GM21447 (cell line): ENCODE results near the gene PARD3B.

Experiments
- ATAC-seq: cut with Tn5 transposase; IDR thresholded peaks from one replicate; pipeline ENCODE4 v1.9.1; 2021; ENCODE audit not compliant: unreplicated experiment

PARD3B gene

DNA sequence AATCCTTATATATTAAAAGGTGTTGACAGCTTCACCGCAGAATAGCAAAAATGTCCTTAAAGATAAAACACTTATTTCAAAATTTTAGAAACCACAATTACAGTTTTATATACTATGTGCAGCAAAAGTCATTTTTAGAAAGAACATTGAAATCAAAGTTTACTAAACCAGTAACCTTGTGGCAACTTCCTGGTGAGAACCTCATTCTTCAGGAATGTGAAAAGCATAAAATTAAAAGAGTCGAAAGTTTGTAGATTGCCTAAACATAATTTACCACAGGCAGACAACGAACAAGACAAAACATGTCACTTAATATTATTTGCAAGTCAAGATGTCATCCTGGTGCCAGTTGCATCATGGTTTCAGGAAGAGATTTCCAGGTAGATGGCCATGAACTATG lies 1028.7 kb downstream of the PARD3B start:
- no peak for ATAC-seq

DNA sequence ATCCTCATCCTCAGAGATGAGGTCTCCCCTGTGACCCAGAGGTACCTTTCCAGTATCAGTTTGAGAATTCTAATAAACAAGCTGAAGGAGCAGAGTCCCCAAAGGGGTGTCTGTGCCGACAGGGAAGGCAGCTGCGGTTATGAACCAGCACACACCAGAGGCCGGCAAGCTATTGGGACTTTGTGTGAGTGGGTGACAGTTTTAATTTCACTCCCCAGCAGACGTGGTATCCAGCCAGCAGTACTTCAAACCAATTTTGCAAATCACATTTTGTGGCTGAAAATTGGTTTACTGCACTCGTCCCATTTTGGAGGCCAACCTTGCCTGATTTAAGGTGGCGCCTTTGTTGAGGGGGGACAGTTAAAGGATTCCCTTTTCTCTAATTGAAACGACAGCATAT lies 1034.1 kb downstream of the PARD3B start:
- ATAC-seq = no peak

DNA sequence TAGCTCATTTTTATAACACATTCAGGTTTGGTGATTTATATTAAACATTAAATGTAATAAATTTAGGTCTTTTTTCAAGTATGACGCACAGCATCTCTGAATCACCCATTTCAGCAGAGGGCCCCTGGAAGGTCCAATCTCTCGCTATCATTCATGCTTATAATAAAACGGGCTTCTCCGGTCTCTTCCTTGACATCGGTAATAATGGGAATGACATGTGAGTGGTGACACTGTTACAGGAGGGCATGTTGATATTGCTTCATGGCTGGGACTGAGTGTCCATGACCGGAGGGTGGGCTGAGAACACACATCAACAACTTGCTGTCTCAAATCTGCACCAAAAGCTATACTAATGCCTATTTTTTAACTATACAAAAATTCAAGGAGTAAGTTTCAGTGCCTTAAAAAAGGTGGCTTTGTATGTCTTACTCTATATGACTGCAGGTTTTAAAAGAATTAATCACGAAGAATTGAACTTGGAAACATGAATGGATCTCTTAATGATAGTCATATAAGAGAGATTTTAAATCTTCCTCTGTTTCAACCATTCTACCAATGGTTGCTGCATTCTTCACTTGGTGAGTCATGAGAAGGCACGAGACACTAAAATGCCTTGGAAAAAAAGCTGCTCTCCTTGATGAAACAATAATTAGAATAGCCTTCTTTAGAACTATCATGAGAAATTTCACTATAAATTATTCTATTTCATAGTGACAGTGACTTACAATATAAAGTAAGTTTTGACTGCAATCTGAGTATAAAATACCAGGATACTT lies 1035.1 kb downstream of the PARD3B start:
- ATAC-seq = no peak

DNA sequence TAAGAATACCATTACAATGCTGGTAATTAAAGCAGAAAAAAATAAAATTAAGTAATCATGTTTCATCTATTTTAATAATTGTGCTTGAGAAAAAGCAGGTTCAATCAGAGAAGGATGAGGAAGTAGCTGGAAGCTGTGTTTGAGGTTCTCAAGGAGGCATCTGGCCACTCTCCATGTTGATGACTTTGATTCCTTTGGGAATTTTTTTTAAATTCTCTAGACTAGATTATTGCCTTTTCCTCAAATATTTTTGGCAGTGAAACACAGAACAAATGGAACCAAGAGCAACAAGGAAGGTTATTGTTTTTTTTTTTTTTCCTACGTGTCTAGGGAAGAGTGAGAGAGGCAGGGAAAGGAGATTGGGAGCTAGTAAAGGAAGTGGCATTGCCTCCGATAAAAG lies 1037.1 kb downstream of the PARD3B start:
- ATAC-seq = no peak

DNA sequence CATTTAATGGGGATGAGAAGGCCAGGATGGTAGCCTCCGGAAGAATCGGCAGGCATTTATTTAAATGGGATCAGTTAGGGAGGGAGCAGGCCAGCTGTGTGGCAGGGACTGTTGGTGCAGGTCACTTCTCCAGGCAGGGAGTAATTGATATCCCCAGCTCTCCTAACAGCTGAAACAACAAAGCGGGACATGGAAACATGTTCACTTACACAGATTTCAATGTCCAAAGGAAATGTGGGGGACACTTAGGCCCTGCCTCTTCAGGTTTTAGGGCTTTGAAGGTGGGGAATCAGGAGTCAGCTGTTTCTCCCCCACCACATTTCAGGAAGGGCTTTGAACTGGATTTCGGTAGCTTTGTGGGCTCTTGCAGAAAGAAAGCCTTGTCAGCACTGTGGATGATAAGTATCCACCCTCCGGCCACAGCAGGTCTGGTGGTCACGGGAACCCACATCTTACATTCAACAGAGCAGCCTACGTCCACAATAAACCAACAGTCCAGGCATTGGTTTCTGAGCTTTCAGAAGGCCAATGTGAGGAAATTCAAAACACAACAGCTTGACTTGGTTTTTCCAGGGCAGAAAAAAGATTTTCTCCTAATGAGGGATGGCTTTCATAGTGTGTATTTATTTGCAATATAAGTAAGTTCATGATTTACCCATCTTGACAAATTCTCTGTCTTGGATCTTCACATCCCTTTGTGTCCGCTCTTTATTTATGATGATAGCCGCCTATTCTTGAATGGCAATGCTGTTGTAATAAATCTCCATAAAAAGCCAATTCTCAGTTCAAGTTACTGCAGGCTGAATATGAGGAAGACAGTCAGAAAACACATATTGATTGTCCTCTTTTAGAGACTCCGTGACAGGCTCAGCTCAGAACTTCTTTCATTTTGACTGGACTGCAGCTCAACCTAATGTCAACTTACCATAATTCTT lies 1040.4 kb downstream of the PARD3B start:
- no peak for ATAC-seq

DNA sequence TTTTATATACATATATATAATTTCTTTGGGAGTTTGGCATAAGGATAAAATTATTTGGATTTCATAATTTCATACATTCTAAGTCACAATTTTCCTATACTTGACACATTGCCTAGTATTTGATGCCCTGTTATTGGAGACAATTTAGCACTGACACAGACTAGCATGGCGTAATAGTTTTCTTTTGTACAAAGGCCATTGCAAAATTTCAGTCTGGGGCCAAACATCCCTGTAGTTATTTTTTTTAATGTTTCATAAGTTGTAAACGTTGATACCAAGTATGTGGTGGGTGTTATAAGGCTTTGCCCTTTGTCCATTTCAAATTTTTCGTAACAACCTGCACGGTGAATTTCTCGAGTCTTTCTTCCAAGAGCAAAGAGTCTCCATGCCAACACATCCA lies 1041.4 kb downstream of the PARD3B start:
- no peak for ATAC-seq

DNA sequence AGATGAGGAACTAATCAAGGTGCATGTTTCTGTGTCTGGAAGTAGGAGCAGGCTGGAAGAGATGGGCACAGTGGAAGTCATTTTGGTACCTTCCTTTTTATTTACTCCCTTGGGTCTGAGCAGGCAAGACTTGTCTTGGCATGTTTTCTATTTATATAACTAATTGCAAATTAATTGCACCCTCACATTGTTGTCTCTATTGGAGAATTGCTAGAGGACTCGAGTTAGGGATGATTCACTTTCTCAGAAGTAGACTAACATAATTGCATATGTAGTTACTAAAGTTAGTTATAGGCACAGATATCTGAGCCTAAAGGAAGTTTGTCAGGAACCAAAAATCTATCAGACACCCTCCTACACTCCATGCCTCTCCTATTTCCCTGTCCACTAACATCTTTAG lies 1044.2 kb downstream of the PARD3B start:
- no peak for ATAC-seq

DNA sequence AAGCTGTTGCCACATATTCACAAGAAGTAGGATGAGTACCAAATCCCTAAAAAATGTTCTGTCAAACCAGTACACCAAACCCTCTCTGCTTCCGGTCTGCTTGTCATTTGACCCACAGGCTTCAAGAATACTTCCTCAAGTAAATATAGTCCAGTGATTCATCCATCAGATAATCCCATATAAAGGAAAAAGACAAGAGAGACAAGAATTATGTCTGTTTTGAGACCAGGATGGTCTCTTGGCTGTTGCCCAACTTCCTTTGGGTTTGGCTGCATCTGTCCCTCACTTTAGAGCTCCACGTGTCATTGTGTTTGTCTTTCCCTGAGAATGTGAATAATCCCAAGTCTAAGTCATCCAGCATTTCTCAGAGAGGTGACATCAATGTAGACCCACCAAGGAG lies 1045.5 kb downstream of the PARD3B start:
- ATAC-seq = no peak

DNA sequence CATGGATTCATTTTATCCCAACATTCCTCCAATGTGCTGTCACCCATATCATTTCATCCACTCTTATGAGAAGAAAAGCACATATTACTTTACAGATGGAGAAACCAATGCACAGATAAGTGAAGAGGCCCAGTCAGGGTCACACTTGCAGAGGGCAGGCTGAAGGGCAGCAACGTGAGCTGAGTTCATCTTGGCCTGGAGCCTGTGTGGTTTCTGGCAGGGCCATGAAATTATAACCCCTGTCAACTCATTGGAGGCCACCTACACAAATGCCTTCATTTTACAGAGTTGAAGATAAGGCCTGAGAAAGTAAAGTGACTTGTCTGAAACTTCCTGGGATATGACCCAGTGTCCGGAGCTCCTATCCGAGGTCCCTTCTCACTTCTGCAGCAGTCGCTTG lies 1048.6 kb downstream of the PARD3B start:
- no peak for ATAC-seq

DNA sequence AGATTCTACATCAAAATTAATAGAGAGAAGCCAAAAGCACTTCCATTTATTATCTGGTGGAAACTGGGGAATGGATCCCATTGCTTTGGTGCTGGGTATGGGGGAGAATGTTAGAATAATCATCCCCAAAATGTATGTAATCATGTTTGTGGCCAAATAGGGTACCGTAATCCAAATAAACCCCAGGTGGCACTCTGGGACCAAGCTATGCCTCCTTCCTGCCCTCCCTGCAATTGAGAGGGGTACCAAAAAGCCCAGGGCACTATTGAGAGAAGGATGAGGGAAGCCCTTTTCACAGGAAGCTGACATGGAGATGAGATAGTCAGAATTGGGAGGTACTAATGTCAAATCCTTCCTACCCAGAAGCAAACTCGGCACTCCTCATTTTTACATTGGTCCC lies 1051.3 kb downstream of the PARD3B start:
- no peak for ATAC-seq

DNA sequence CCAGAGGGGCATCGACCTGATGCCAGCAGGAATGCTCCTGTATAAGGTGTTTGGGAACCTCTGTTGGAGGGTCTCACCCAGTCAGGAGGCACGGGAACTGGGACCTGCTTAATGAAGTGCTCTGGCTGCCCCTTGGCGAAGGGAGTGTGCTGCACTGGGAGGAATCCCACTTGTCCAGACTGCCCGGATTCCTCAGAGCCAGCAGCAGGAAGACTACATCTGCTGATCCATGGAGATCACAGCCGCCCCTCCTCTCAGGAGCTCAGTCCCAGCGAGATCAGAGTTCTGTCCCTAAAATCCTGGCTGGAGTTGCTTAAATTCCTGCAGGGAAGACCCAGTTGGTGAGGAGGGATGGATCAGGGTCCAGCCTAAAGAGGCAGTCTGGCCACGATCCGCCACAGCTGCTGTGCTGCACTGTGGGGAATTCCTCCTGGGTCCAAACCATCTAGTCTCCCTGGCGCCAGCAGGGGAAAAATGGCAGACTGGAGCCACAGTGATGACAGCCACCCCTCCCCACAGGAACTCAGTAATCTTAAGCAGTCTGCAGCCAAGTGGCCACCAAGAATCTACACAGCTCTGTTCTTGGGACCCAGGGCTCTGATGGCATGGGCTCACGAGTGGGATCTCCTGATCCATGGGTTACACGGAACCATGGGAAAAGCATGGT lies 1060.5 kb downstream of the PARD3B start:
- no peak for ATAC-seq

DNA sequence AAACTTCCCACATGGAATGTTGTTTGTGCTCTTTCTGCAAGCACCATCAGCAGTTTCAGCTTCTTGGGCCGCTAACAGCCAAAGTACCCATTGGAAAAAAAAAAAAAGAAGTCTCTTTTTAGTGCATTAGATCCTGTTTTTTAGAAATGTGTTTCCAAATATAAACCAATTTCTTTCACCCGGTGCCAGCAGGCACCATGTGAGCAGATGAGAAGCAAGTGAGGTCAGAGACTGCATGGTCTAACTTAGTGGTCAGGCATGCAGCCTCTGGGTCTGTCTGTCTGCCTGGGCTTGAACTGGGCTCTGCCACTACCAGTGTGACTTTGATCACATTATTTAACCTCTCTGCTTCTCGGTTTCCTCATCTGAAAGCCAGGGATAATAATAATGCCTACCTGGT lies 1061.9 kb downstream of the PARD3B start:
- ATAC-seq = no peak

DNA sequence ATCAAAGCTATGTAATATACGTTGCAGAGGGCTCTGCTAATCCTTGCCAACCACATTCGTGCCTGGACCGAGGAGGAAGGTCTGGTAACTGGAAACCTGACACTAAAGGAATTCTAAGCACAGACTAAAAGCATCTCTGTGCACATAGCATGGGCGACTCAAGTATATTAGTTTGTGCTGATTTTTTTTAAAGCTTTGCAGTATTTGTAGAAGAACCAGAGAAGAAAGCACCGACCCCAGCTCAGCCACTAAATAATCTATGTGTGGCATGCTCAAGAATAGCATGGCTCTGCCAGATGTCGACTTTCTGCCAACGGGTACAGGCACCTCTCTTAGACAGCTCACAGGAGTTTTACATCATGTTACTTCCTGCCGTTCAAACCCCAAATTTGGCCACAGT lies 1063.8 kb downstream of the PARD3B start:
- ATAC-seq = no peak

DNA sequence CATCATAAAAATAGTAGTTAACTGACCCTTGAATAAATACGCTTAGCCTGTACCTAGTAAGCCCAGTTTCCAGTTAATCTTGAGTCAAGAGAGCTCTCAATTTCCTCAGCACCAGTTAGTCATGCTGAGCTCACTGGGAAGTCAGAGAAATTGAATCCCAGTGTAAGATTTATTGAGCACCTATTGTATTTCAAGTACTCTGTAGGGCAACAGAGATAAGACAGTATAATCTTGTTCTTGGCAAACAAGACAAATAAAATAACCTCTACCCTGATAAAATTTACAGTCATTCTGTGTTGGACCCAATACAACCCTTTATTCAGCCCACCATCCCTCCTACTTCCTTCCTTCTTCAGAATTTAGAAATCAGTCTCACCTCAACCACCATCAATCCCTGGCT lies 1065.2 kb downstream of the PARD3B start:
- ATAC-seq = no peak

DNA sequence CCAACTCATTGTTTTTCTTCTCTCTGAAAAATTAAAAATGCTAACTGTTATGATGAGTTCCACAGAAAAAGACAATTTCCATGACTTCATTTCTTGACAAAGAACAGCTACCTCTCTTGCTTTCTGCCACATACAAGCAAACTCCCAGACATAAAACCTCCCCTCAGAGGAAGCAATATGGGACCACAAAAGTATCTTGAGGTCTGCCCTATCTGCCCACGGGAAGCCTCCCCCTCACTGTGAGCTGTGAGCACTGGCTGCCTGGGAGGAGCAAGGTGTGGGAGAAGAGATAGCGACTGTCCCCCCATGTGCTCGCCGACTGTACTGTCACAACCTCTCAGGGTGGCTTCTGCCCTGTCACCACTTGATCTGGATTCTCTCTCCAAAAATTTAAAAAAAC lies 1067.4 kb downstream of the PARD3B start:
- no peak for ATAC-seq

DNA sequence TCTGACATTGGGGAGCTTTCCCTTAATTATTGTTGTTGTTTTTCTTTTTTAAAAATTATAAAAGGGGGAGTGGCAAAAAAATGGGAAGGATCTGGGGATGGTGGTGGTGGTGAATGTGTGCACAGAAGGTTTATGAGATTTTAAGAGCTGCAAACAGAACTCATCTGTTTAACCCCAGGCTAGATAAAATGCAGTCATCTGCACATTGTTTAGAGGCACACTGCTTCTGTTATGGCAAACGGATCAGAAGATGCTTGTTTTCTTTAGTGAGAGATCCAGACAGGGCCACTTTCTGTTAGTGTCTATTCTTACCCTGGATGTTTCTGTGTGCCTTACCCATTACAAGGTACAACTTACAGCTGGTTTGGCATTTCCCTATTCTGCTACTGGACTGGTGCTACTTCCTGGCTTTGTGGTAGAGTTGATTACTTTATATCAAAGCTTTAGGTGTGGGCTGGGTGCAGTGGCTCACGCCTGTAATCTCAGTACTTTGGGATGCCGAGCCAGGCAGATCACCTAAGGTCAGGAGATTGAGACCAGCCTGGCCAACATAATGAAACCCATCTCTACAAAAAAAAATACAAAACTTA lies 1068.8 kb downstream of the PARD3B start:
- ATAC-seq = no peak

DNA sequence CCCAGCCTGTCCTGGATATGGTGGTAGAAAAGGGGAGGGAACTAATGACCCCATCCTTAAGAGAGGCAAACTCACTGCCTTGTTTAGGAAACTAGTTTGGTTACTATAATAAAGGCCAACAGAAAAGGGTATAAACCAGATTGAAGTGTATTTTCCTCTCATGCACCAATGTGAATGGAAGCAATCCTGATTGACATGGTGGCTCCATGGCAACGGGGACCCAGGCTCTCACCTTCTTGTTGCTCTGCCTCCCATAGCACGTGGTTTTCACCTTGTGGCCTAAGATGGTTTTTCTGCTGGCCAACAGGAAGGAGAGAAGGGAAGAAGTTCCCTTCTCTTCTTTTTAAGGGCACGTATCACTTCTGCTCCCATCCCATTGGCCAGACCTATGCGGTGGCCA lies 1069.7 kb downstream of the PARD3B start:
- no peak for ATAC-seq

DNA sequence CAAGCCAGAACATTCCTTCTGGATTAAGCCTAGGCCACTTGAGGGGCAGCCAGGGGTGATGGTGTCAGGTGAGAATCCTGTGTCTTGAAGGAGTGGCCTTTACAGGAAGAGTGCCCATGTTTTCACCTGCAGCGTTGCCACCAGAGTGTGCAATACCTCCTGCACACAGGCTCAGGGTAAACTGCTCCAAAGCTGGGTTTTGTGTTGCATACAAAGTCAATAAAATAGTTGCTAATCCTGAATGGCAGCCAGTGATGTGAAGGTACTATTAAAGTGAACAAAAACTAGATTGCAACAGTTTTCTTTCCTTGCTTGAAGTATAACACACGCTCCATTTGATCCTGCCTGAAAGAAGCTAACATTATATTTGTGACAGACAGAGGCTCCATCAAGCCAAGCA lies 1072.6 kb downstream of the PARD3B start:
- ATAC-seq = no peak

DNA sequence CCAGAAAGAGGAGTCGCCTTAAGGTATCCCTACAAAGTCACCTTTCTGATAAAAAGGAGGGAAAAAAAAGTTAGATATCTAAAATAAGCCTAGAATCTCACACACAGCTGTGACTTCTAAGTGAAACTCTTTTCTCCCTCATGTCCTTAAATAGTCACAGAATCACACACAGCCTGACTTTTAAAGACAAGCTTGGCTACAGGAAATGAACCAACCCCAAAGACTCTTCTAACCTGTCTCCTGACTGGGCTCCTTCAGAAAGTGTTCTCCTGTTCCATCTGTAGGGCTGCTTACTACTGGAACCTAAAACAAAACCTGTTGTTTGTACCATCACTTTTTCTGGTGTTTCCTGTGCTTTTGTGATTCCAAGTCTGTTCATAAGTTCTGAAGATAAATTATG lies 1074.3 kb downstream of the PARD3B start:
- ATAC-seq = no peak

DNA sequence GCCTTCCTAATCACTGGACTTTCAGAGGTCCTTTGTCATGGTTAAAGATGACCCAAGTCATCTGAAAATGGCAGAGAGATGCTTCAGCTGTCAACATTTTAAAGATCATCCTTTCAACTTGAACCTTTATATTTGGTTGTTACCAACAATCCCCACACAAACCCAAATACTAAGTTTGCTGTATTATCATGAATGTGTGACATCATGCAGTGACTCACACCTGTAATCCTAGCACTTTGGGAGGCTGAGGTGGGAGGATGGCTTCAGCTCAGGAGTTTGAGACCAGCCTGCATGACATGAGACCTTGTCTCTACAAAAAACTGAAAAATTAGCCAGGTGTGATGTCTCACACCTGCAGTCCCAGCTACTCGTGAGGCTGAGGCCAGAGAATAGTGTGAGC lies 1081.8 kb downstream of the PARD3B start:
- ATAC-seq = no peak

DNA sequence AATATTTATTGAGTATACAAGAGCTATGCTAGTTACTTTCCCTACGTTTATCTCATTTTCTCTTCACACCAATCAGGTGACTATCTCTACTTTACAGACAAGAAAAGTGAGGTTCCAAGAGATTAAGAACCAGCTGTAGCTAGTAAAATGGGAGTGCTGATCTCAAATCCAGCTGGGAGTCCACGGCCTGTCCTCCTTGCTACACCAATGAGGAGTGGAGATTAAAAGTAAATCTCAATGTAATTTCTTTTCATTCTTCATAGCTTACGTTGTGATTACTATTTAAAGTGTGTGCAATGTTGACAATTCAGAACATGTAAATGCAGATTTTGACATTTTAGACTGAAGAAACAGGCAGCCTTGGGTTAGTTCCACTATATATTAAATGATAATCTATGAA lies 1083.1 kb downstream of the PARD3B start:
- ATAC-seq = no peak
